SK-N-SH (cell line): ENCODE results near the gene LRRC40.

Experiments used
- FOXJ3 ChIP-seq: sonication (generic); formaldehyde crosslinking; IDR thresholded peaks from 2 replicates; pipeline ENCODE4 v1.5.1; 2020; ENCODE audit warnings: mild to moderate bottlenecking, missing genetic modification reagents
- POLR2AphosphoS5 ChIP-seq: IDR thresholded peaks from 2 replicates; pipeline ENCODE4 v1.6.1; 2012; ENCODE audit warnings: low read depth, low read length
- TF ChIP-seq, protein P1 (sequence below): fragments of 200-600 bp; sonication (generic); IDR thresholded peaks from 2 replicates; pipeline ENCODE4 v1.6.1; 2017; ENCODE audit warnings: antibody characterized with exemption, mild to moderate bottlenecking, moderate library complexity
- TF ChIP-seq, protein P2 (sequence below): IDR thresholded peaks from 2 replicates; pipeline ENCODE4 v1.4.0; 2012; ENCODE audit warnings: low read depth, borderline replicate concordance

DNA sequence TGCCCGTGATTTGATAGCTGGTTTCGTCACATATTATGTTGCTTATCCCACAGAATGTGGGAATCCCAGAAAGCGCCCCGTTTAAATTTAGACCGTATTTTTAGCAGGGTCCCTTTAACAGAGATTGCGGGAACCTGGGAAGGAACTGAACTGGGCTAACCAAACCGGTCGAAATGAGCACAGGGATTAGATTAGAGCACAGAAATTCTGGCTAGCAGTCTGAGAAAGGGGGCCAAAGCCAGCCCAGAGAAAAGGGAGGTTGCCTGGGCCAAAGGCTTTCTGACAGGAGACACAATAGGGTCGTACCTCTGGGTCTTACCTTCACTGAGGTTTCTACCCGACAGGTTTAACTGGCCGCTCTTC, 327 bp downstream of the LRRC40 start:
- TF ChIP-seq, protein P1, sequence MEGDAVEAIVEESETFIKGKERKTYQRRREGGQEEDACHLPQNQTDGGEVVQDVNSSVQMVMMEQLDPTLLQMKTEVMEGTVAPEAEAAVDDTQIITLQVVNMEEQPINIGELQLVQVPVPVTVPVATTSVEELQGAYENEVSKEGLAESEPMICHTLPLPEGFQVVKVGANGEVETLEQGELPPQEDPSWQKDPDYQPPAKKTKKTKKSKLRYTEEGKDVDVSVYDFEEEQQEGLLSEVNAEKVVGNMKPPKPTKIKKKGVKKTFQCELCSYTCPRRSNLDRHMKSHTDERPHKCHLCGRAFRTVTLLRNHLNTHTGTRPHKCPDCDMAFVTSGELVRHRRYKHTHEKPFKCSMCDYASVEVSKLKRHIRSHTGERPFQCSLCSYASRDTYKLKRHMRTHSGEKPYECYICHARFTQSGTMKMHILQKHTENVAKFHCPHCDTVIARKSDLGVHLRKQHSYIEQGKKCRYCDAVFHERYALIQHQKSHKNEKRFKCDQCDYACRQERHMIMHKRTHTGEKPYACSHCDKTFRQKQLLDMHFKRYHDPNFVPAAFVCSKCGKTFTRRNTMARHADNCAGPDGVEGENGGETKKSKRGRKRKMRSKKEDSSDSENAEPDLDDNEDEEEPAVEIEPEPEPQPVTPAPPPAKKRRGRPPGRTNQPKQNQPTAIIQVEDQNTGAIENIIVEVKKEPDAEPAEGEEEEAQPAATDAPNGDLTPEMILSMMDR: no peak
- TF ChIP-seq, protein P2, sequence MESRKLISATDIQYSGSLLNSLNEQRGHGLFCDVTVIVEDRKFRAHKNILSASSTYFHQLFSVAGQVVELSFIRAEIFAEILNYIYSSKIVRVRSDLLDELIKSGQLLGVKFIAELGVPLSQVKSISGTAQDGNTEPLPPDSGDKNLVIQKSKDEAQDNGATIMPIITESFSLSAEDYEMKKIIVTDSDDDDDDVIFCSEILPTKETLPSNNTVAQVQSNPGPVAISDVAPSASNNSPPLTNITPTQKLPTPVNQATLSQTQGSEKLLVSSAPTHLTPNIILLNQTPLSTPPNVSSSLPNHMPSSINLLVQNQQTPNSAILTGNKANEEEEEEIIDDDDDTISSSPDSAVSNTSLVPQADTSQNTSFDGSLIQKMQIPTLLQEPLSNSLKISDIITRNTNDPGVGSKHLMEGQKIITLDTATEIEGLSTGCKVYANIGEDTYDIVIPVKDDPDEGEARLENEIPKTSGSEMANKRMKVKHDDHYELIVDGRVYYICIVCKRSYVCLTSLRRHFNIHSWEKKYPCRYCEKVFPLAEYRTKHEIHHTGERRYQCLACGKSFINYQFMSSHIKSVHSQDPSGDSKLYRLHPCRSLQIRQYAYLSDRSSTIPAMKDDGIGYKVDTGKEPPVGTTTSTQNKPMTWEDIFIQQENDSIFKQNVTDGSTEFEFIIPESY: no peak
- TF ChIP-seq POLR2AphosphoS5: no peak
- TF ChIP-seq FOXJ3 (CRISPR knock-in tag): no peak
